CD14-positive monocyte (primary cell): ENCODE data around the gene BORCS5. TPM values are rescaled to one million over a fixed set of nuclear protein-coding genes. Genes with fewer than 3 reads are reported as not detected.

Experiments
- DNase-seq, 3 donors: peaks; one replicate each; pipeline ENCODE4 v3.0.0-alpha.2; 2011 to 2022
- H2AFZ ChIP-seq: 2 replicates; pipeline ENCODE4 v1.6.0; 2012; ENCODE audit warnings: mild to moderate bottlenecking, low read depth, low read length, inconsistent platforms; ENCODE audit not compliant: insufficient read depth, poor library complexity, severe bottlenecking
- H3K27ac ChIP-seq, 2 donors: 1 replicate in 1 of 2; 2 replicates in 1 of 2; pipeline ENCODE4 v1.5.1; 2012 to 2013; ENCODE audit warnings: low read length in 2 of 2, control low read depth in 1 of 2, inconsistent platforms in 1 of 2, low read depth in 1 of 2, mild to moderate bottlenecking in 1 of 2
- H3K27me3 ChIP-seq, 2 donors: one replicate each; pipeline versions ENCODE4 v1.6.0 to v1.6.1; 2011 to 2013; ENCODE audit warnings: low read length in 2 of 2; ENCODE audit not compliant: control insufficient read depth in 2 of 2, insufficient read depth in 2 of 2
- H3K36me3 ChIP-seq, 2 donors: replicated peaks in 1 of 2; 1 replicate in 1 of 2; 2 replicates in 1 of 2; pipeline versions ENCODE4 v1.5.1 to v1.6.1; 2012 to 2013; ENCODE audit warnings: low read length in 2 of 2, control low read depth in 1 of 2, inconsistent platforms in 1 of 2, mild to moderate bottlenecking in 1 of 2; ENCODE audit not compliant: insufficient read depth in 2 of 2, control insufficient read depth in 1 of 2
- H3K4me1 ChIP-seq, 2 donors: 1 replicate in 1 of 2; 2 replicates in 1 of 2; pipeline versions ENCODE4 v1.5.1 to v1.6.1; 2012 to 2013; ENCODE audit warnings: low read length in 2 of 2, control low read depth in 1 of 2, inconsistent platforms in 1 of 2, mild to moderate bottlenecking in 1 of 2, moderate library complexity in 1 of 2; ENCODE audit not compliant: insufficient read depth in 2 of 2, control insufficient read depth in 1 of 2
- H3K4me2 ChIP-seq: replicated peaks from 2 replicates; pipeline ENCODE3; 2012; ENCODE audit warnings: low read length, moderate library complexity, mild to moderate bottlenecking; ENCODE audit not compliant: poor library complexity, severe bottlenecking; ENCODE audit errors: extremely low read depth
- H3K4me3 ChIP-seq, 3 experiments: fragments of 200-600 bp in 1 of 3; sonication (generic) in 1 of 3; replicated peaks in 1 of 3; 1 replicate in 2 of 3; 2 replicates in 1 of 3; pipeline ENCODE4 v1.5.1; 2011 to 2013; ENCODE audit warnings: low read length in 3 of 3, mild to moderate bottlenecking in 3 of 3, control low read depth in 2 of 3, low read depth in 2 of 3, inconsistent platforms in 1 of 3, moderate library complexity in 1 of 3
- H3K79me2 ChIP-seq: 2 replicates; pipeline ENCODE4 v1.6.0; 2012; ENCODE audit warnings: mild to moderate bottlenecking, control low read depth, inconsistent platforms, low read length, moderate library complexity; ENCODE audit not compliant: insufficient read depth
- H3K9ac ChIP-seq: 2 replicates; pipeline ENCODE4 v1.6.0; 2017; ENCODE audit warnings: low read length, mild to moderate bottlenecking; ENCODE audit not compliant: insufficient read depth, poor library complexity, severe bottlenecking
- H3K9me3 ChIP-seq, 2 donors: replicated peaks in 1 of 2; 1 replicate in 1 of 2; 2 replicates in 1 of 2; pipeline versions ENCODE4 v1.5.1 to v1.6.1; 2012 to 2013; ENCODE audit warnings: low read length in 2 of 2, control low read depth in 1 of 2; ENCODE audit not compliant: control insufficient read depth in 1 of 2, insufficient read depth in 1 of 2
- H4K20me1 ChIP-seq: 2 replicates; pipeline ENCODE4 v1.6.0; 2012; ENCODE audit warnings: mild to moderate bottlenecking, low read length, control low read depth, moderate library complexity; ENCODE audit not compliant: insufficient read depth
- H3K27ac Mint-ChIP-seq, 7 donors: one replicate each; pipeline ENCODE4 v1.8.0; 2020; ENCODE audit warnings: mild to moderate bottlenecking in 7 of 7, mixed read lengths in 7 of 7, moderate library complexity in 6 of 7, inconsistent platforms in 2 of 7
- H3K27me3 Mint-ChIP-seq, 3 donors: one replicate each; pipeline ENCODE4 v1.8.0; 2021 to 2022; ENCODE audit warnings: low read depth in 3 of 3, mild to moderate bottlenecking in 3 of 3, mixed read lengths in 3 of 3, moderate library complexity in 3 of 3, inconsistent platforms in 1 of 3
- H3K36me3 Mint-ChIP-seq, 2 donors: one replicate each; pipeline ENCODE4 v1.8.0; 2020; ENCODE audit warnings: mixed read lengths in 2 of 2, inconsistent platforms in 1 of 2, mild to moderate bottlenecking in 1 of 2
- H3K4me1 Mint-ChIP-seq: one replicate; pipeline ENCODE4 v1.8.0; 2020; ENCODE audit warnings: mild to moderate bottlenecking, mixed read lengths
- H3K4me3 Mint-ChIP-seq, 2 donors: one replicate each; pipeline ENCODE4 v1.8.0; 2020; ENCODE audit warnings: mild to moderate bottlenecking in 2 of 2, mixed read lengths in 2 of 2, moderate library complexity in 1 of 2
- H3K9me3 Mint-ChIP-seq, 7 donors: one replicate each; pipeline ENCODE4 v1.8.0; 2020 to 2022; ENCODE audit warnings: mixed read lengths in 7 of 7, mild to moderate bottlenecking in 6 of 7, moderate library complexity in 6 of 7, inconsistent platforms in 2 of 7
- WGBS: methylation state at CpG from one replicate; pipeline ENCODE4 v1.1.5; 2013; ENCODE audit warnings: missing lambda C conversion rate; ENCODE audit not compliant: insufficient coverage; 5-methylcytosine and 5-hydroxymethylcytosine counted together
- intact Hi-C, 2 donors: fragments of 100-400 bp; cut with micrococcal nuclease; formaldehyde crosslinking; loops; one replicate each; pipeline versions ENCODE4 v1.15.0 to v1.15.1; 2023
- polyA plus RNA-seq, 3 donors: library from polyadenylated mRNA; depleted of rRNA in 1 of 3; unstranded in 2 of 3; stranded (reverse) in 1 of 3; fragments of 300-500 nt in 2 of 3; fragments of >200 nt in 1 of 3; fragmentation: Illumina TruSeq in 2 of 3; gene quantifications; 1 replicate in 2 of 3; 2 replicates in 1 of 3; pipeline ENCODE4 v1.2.3, GENCODE V29; 2012 to 2021
- TF ChIP-seq, protein P1 (sequence below): fragments of 200-600 bp; IDR thresholded peaks from one replicate; pipeline ENCODE4 v1.8.0; 2022; ENCODE audit warnings: antibody characterized with exemption, mild to moderate bottlenecking

BORCS5 gene
- polyA plus RNA-seq, 3 donors = 8.5 to 15.1 (median 9.6) TPM

DNA sequence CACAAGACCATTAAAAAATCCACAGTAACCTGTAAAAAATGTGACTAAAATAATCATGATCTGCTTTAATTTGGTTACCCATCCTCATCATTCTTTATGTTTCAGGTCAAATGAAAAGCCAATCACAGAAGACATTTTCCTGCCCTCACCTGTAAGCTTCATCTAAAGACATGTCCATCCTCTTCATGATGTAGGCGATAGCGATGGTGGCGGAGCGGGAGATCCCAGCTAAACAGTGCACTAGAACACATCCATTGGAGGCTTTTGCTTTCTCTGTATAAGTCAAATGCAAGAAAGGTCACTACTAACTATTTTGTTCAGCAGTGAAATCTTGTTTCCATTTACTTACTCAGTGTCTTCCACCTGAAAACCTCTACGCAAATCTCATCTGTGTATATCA, 123.2 kb downstream of the BORCS5 start:
- Histone ChIP-seq H3K27me3 (no peaks in the 10 kb centered on the region), H3K9ac (no peak overlapping the region), H3K27ac (no peak overlapping the region), H3K4me2 (no peak overlapping the region), H3K79me2 (no peaks in the 10 kb centered on the region), H2AFZ (no peak overlapping the region), H3K4me1 (peaks cover 2 to 4% of the 10 kb centered on the region in 2 donors), H3K4me3 (no peak overlapping the region), H4K20me1 (no peaks in the 10 kb centered on the region), H3K36me3 (peaks cover 0 to 10% of the 10 kb centered on the region in 2 donors), H3K9me3 (no peaks in the 10 kb centered on the region)
- intact Hi-C loops = no loop called here
- no peak for DNase-seq
- Mint-ChIP-seq H3K36me3 (peaks cover 3 to 9% of the 10 kb centered on the region in 2 donors), H3K27me3 (no peaks in the 10 kb centered on the region), H3K9me3 (no peaks in the 10 kb centered on the region), H3K4me3 (no peak overlapping the region), H3K27ac (peak overlapping the region in 1 of 7 donors; percentile 3), H3K4me1 (peaks cover 6% of the 10 kb centered on the region)
- TF ChIP-seq, protein P1, sequence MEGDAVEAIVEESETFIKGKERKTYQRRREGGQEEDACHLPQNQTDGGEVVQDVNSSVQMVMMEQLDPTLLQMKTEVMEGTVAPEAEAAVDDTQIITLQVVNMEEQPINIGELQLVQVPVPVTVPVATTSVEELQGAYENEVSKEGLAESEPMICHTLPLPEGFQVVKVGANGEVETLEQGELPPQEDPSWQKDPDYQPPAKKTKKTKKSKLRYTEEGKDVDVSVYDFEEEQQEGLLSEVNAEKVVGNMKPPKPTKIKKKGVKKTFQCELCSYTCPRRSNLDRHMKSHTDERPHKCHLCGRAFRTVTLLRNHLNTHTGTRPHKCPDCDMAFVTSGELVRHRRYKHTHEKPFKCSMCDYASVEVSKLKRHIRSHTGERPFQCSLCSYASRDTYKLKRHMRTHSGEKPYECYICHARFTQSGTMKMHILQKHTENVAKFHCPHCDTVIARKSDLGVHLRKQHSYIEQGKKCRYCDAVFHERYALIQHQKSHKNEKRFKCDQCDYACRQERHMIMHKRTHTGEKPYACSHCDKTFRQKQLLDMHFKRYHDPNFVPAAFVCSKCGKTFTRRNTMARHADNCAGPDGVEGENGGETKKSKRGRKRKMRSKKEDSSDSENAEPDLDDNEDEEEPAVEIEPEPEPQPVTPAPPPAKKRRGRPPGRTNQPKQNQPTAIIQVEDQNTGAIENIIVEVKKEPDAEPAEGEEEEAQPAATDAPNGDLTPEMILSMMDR = no peak
- WGBS = 100% methylated on average over 4 of the region's 5 CpGs

DNA sequence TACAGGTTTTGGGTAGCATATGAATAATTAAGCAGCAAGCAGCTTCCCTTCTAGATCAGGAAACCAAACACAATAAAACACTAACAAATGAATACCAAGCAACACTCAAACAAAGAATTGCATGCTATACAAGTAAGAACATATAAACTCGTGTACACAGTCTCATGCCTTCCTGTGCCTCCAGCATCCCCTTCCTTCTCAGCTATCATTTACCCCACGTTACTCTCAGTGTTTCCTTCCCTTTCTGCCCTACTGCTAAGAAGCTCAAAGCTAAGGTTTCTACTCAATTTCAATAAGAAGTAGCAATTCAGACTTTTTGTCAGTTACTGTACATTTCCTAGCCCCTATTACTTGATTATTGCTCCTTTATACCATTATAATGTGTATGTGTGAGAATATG, 124.8 kb downstream of the BORCS5 start:
- Mint-ChIP-seq H3K9me3 (no peaks in the 10 kb centered on the region), H3K36me3 (peaks cover 3 to 8% of the 10 kb centered on the region in 2 donors), H3K27ac (peak overlapping the region in 2 of 7 donors; percentile 18 to 54), H3K4me3 (no peak overlapping the region), H3K4me1 (peaks cover 6% of the 10 kb centered on the region), H3K27me3 (no peaks in the 10 kb centered on the region)
- H3K9ac ChIP-seq = no peak overlapping the region
- TF ChIP-seq, protein P1 = no peak
- peaks cover 2 to 4% of the 10 kb centered on the region in 2 donors for H3K4me1 ChIP-seq
- 3% methylated on average over 2 of the region's 2 CpGs for WGBS
- H4K20me1 ChIP-seq = no peaks in the 10 kb centered on the region
- no peaks in the 10 kb centered on the region for H3K27me3 ChIP-seq
- intact Hi-C loops = no loop called here
- no peaks in the 10 kb centered on the region for H3K9me3 ChIP-seq
- H3K36me3 ChIP-seq = peaks cover 0 to 10% of the 10 kb centered on the region in 2 donors
- no peak overlapping the region for H3K4me3 ChIP-seq
- no peak for DNase-seq
- no peak overlapping the region for H3K4me2 ChIP-seq
- no peak overlapping the region for H3K27ac ChIP-seq
- no peak overlapping the region for H2AFZ ChIP-seq
- no peaks in the 10 kb centered on the region for H3K79me2 ChIP-seq
